OCI-LY3 (cell line): ENCODE measurements around the gene KDM2A.
"Not testable (repeated sequence)": the region's sequence is repeated elsewhere in the genome, so short reads cannot be mapped to it uniquely, and the experiment has no call there.

Experiments
- EZH2phosphoT487 ChIP-seq: fragments of 200-600 bp; shearing (Covaris generic); IDR thresholded peaks from 2 replicates; pipeline ENCODE4 v1.6.1; 2018; ENCODE audit warnings: antibody characterized with exemption, mixed run types, low read depth
- TF ChIP-seq, protein P1 (sequence below): fragments of 200-600, 300-600 bp; sonication (generic); IDR thresholded peaks from 2 replicates; pipeline ENCODE4 v1.5.1; 2014; ENCODE audit warnings: antibody characterized with exemption, low read length, low read depth

GRCh38 chr11:67198781-67199180 is 79.7 kb downstream of the KDM2A start:
- TF ChIP-seq, protein P1, sequence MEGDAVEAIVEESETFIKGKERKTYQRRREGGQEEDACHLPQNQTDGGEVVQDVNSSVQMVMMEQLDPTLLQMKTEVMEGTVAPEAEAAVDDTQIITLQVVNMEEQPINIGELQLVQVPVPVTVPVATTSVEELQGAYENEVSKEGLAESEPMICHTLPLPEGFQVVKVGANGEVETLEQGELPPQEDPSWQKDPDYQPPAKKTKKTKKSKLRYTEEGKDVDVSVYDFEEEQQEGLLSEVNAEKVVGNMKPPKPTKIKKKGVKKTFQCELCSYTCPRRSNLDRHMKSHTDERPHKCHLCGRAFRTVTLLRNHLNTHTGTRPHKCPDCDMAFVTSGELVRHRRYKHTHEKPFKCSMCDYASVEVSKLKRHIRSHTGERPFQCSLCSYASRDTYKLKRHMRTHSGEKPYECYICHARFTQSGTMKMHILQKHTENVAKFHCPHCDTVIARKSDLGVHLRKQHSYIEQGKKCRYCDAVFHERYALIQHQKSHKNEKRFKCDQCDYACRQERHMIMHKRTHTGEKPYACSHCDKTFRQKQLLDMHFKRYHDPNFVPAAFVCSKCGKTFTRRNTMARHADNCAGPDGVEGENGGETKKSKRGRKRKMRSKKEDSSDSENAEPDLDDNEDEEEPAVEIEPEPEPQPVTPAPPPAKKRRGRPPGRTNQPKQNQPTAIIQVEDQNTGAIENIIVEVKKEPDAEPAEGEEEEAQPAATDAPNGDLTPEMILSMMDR = not testable (repeated sequence)
- TF ChIP-seq EZH2phosphoT487 = not testable (repeated sequence)
